HG03469 (cell line): ENCODE results near the gene IQGAP3.
"Not testable (repeated sequence)": the region's sequence is repeated elsewhere in the genome, so short reads cannot be mapped to it uniquely, and the experiment has no call there.

ENCODE experiments used
- ATAC-seq: cut with Tn5 transposase; IDR thresholded peaks from one replicate; pipeline ENCODE4 v1.9.1; 2021; ENCODE audit warnings: mild to moderate bottlenecking, moderate library complexity, moderate number of reproducible peaks; ENCODE audit not compliant: unreplicated experiment

Gene IQGAP3

GRCh38 chr1:156571261-156571852, 1.0 kb downstream of the IQGAP3 start:
- no peak for ATAC-seq

GRCh38 chr1:156566436-156566835, 5.9 kb downstream of the IQGAP3 start:
- ATAC-seq = no peak

GRCh38 chr1:156565519-156565918, 6.8 kb downstream of the IQGAP3 start:
- ATAC-seq = no peak

- no peak for ATAC-seq
These were observed 11.7 kb downstream of the IQGAP3 start for GRCh38 chr1:156560585-156561163.

- ATAC-seq = no peak
These were observed 12.5 kb downstream of the IQGAP3 start for GRCh38 chr1:156559797-156560385.

- ATAC-seq = no peak
These were observed 13.1 kb downstream of the IQGAP3 start for GRCh38 chr1:156559086-156559796.

- ATAC-seq = no peak
These were observed 16.0 kb downstream of the IQGAP3 start for GRCh38 chr1:156556354-156556753.

- no peak for ATAC-seq
These were observed 16.6 kb downstream of the IQGAP3 start for GRCh38 chr1:156555715-156556114.

GRCh38 chr1:156554971-156555370, 17.4 kb downstream of the IQGAP3 start:
- no peak for ATAC-seq

GRCh38 chr1:156553860-156554485, 18.4 kb downstream of the IQGAP3 start:
- ATAC-seq = no peak

- not testable (repeated sequence) for ATAC-seq
These were observed 19.4 kb downstream of the IQGAP3 start for GRCh38 chr1:156552937-156553336.

GRCh38 chr1:156552518-156552917, 19.8 kb downstream of the IQGAP3 start:
- ATAC-seq = no peak

GRCh38 chr1:156551869-156552268, 20.5 kb downstream of the IQGAP3 start:
- no peak for ATAC-seq

GRCh38 chr1:156551066-156551643, 21.2 kb downstream of the IQGAP3 start:
- no peak for ATAC-seq

- ATAC-seq = no peak
These were observed 22.0 kb downstream of the IQGAP3 start for GRCh38 chr1:156550346-156550745.

GRCh38 chr1:156549831-156550230, 22.5 kb downstream of the IQGAP3 start:
- ATAC-seq = no peak

- ATAC-seq = no peak
These were observed 23.0 kb downstream of the IQGAP3 start for GRCh38 chr1:156549390-156549789.

- ATAC-seq = no peak
These were observed 24.4 kb downstream of the IQGAP3 start for GRCh38 chr1:156547982-156548381.

- no peak for ATAC-seq
These were observed 24.9 kb downstream of the IQGAP3 start for GRCh38 chr1:156547434-156547833.

- ATAC-seq = no peak
These were observed 26.1 kb downstream of the IQGAP3 start for GRCh38 chr1:156546267-156546666.

- ATAC-seq = no peak
These were observed 27.7 kb downstream of the IQGAP3 start for GRCh38 chr1:156544592-156545102.
